Measurements from ENCODE around the gene CNTNAP4.

The CNTNAP4 gene

GRCh38 chr16:76518781-76519180 is 241.6 kb downstream of the CNTNAP4 start:
- no peaks in the 10 kb centered on the region for H3K27me3 Mint-ChIP-seq (ENCODE audit: low read depth)

GRCh38 chr16:76524356-76524755 is 247.2 kb downstream of the CNTNAP4 start:
- Mint-ChIP-seq H3K9me3 (peaks cover 2% of the 10 kb centered on the region), H3K27ac (no peak overlapping the region), H3K4me1 (ENCODE audit: low read depth) (no peaks in the 10 kb centered on the region), H3K27me3 (ENCODE audit: low read depth) (no peaks in the 10 kb centered on the region), H3K36me3 (ENCODE audit: low read depth) (no peaks in the 10 kb centered on the region), H3K4me3 (no peak overlapping the region)

More at GRCh38 chr16:76518781-76519180, 241.6 kb downstream of the CNTNAP4 start:
- peaks cover 2% of the 10 kb centered on the region for H3K9me3 Mint-ChIP-seq
- H3K36me3 Mint-ChIP-seq (ENCODE audit: low read depth) = no peaks in the 10 kb centered on the region
- no peak overlapping the region for H3K4me3 Mint-ChIP-seq
- no peak overlapping the region for H3K27ac Mint-ChIP-seq
- no peaks in the 10 kb centered on the region for H3K4me1 Mint-ChIP-seq (ENCODE audit: low read depth)

- peaks cover 2% of the 10 kb centered on the region for H3K9me3 Mint-ChIP-seq
- H3K4me3 Mint-ChIP-seq = no peak overlapping the region
- no peaks in the 10 kb centered on the region for H3K27me3 Mint-ChIP-seq (ENCODE audit: low read depth)
- H3K27ac Mint-ChIP-seq = no peak overlapping the region
- no peaks in the 10 kb centered on the region for H3K4me1 Mint-ChIP-seq (ENCODE audit: low read depth)
- no peaks in the 10 kb centered on the region for H3K36me3 Mint-ChIP-seq (ENCODE audit: low read depth)
These were observed 247.6 kb downstream of the CNTNAP4 start for GRCh38 chr16:76524769-76525168.

- Mint-ChIP-seq H3K4me1 (ENCODE audit: low read depth) (no peaks in the 10 kb centered on the region), H3K36me3 (ENCODE audit: low read depth) (no peaks in the 10 kb centered on the region), H3K27me3 (ENCODE audit: low read depth) (no peaks in the 10 kb centered on the region), H3K4me3 (no peak overlapping the region), H3K9me3 (no peaks in the 10 kb centered on the region), H3K27ac (no peak overlapping the region)
These were observed 250.0 kb downstream of the CNTNAP4 start for GRCh38 chr16:76527244-76527643.

GRCh38 chr16:76529120-76529519 is 251.9 kb downstream of the CNTNAP4 start:
- Mint-ChIP-seq H3K4me1 (ENCODE audit: low read depth) (no peaks in the 10 kb centered on the region), H3K9me3 (no peaks in the 10 kb centered on the region), H3K36me3 (ENCODE audit: low read depth) (no peaks in the 10 kb centered on the region), H3K27ac (no peak overlapping the region), H3K27me3 (ENCODE audit: low read depth) (no peaks in the 10 kb centered on the region), H3K4me3 (no peak overlapping the region)

- Mint-ChIP-seq H3K27me3 (ENCODE audit: low read depth) (no peaks in the 10 kb centered on the region), H3K9me3 (no peaks in the 10 kb centered on the region), H3K27ac (no peak overlapping the region), H3K4me3 (no peak overlapping the region), H3K4me1 (ENCODE audit: low read depth) (no peaks in the 10 kb centered on the region), H3K36me3 (ENCODE audit: low read depth) (no peaks in the 10 kb centered on the region)
These were observed 254.0 kb downstream of the CNTNAP4 start for GRCh38 chr16:76531236-76531635.

GRCh38 chr16:76532188-76532973 is 255.2 kb downstream of the CNTNAP4 start:
- Mint-ChIP-seq H3K27me3 (ENCODE audit: low read depth) (no peaks in the 10 kb centered on the region), H3K36me3 (ENCODE audit: low read depth) (no peaks in the 10 kb centered on the region), H3K9me3 (no peaks in the 10 kb centered on the region), H3K4me1 (ENCODE audit: low read depth) (no peaks in the 10 kb centered on the region), H3K4me3 (no peak overlapping the region), H3K27ac (no peak overlapping the region)

GRCh38 chr16:76539609-76540008 is 262.4 kb downstream of the CNTNAP4 start:
- Mint-ChIP-seq H3K36me3 (ENCODE audit: low read depth) (no peaks in the 10 kb centered on the region), H3K4me3 (no peak overlapping the region), H3K4me1 (ENCODE audit: low read depth) (no peaks in the 10 kb centered on the region), H3K9me3 (no peaks in the 10 kb centered on the region), H3K27ac (no peak overlapping the region), H3K27me3 (ENCODE audit: low read depth) (no peaks in the 10 kb centered on the region)

GRCh38 chr16:76541070-76541469 is 263.9 kb downstream of the CNTNAP4 start:
- H3K27me3 Mint-ChIP-seq (ENCODE audit: low read depth) = no peaks in the 10 kb centered on the region
- no peak overlapping the region for H3K27ac Mint-ChIP-seq
- H3K4me3 Mint-ChIP-seq = no peak overlapping the region
- no peaks in the 10 kb centered on the region for H3K4me1 Mint-ChIP-seq (ENCODE audit: low read depth)
- no peaks in the 10 kb centered on the region for H3K36me3 Mint-ChIP-seq (ENCODE audit: low read depth)
- H3K9me3 Mint-ChIP-seq = no peaks in the 10 kb centered on the region

- no peaks in the 10 kb centered on the region for H3K36me3 Mint-ChIP-seq (ENCODE audit: low read depth)
- H3K27me3 Mint-ChIP-seq (ENCODE audit: low read depth) = no peaks in the 10 kb centered on the region
- no peak overlapping the region for H3K27ac Mint-ChIP-seq
- H3K4me3 Mint-ChIP-seq = no peak overlapping the region
- H3K9me3 Mint-ChIP-seq = no peaks in the 10 kb centered on the region
- H3K4me1 Mint-ChIP-seq (ENCODE audit: low read depth) = no peaks in the 10 kb centered on the region
These were observed 288.3 kb downstream of the CNTNAP4 start for GRCh38 chr16:76565542-76565941.

- H3K27me3 Mint-ChIP-seq (ENCODE audit: low read depth) = no peaks in the 10 kb centered on the region
- H3K9me3 Mint-ChIP-seq = peaks cover 3% of the 10 kb centered on the region
- no peaks in the 10 kb centered on the region for H3K36me3 Mint-ChIP-seq (ENCODE audit: low read depth)
- H3K4me1 Mint-ChIP-seq (ENCODE audit: low read depth) = no peaks in the 10 kb centered on the region
- no peak overlapping the region for H3K4me3 Mint-ChIP-seq
- no peak overlapping the region for H3K27ac Mint-ChIP-seq
These were observed 294.6 kb downstream of the CNTNAP4 start for GRCh38 chr16:76571755-76572154.

- no peaks in the 10 kb centered on the region for H3K36me3 Mint-ChIP-seq (ENCODE audit: low read depth)
These were observed 296.1 kb downstream of the CNTNAP4 start for GRCh38 chr16:76573281-76573680.

GRCh38 chr16:76574651-76575050 is 297.4 kb downstream of the CNTNAP4 start:
- H3K36me3 Mint-ChIP-seq (ENCODE audit: low read depth) = no peaks in the 10 kb centered on the region
- H3K27ac Mint-ChIP-seq = no peak overlapping the region
- H3K4me3 Mint-ChIP-seq = no peak overlapping the region
- no peaks in the 10 kb centered on the region for H3K4me1 Mint-ChIP-seq (ENCODE audit: low read depth)
- peaks cover 3% of the 10 kb centered on the region for H3K9me3 Mint-ChIP-seq
- no peaks in the 10 kb centered on the region for H3K27me3 Mint-ChIP-seq (ENCODE audit: low read depth)

More at GRCh38 chr16:76573281-76573680, 296.1 kb downstream of the CNTNAP4 start:
- no peaks in the 10 kb centered on the region for H3K4me1 Mint-ChIP-seq (ENCODE audit: low read depth)
- H3K27me3 Mint-ChIP-seq (ENCODE audit: low read depth) = no peaks in the 10 kb centered on the region
- H3K27ac Mint-ChIP-seq = no peak overlapping the region
- H3K9me3 Mint-ChIP-seq = peaks cover 3% of the 10 kb centered on the region
- no peak overlapping the region for H3K4me3 Mint-ChIP-seq

- Mint-ChIP-seq H3K4me3 (no peak overlapping the region), H3K4me1 (ENCODE audit: low read depth) (no peaks in the 10 kb centered on the region), H3K36me3 (ENCODE audit: low read depth) (no peaks in the 10 kb centered on the region), H3K27me3 (ENCODE audit: low read depth) (no peaks in the 10 kb centered on the region), H3K27ac (no peak overlapping the region), H3K9me3 (no peaks in the 10 kb centered on the region)
These were observed 299.3 kb downstream of the CNTNAP4 start for GRCh38 chr16:76576526-76576925.

GRCh38 chr16:76577003-76577402 is 299.8 kb downstream of the CNTNAP4 start:
- no peaks in the 10 kb centered on the region for H3K36me3 Mint-ChIP-seq (ENCODE audit: low read depth)
- no peaks in the 10 kb centered on the region for H3K4me1 Mint-ChIP-seq (ENCODE audit: low read depth)
- no peak overlapping the region for H3K27ac Mint-ChIP-seq
- no peaks in the 10 kb centered on the region for H3K27me3 Mint-ChIP-seq (ENCODE audit: low read depth)
- no peak overlapping the region for H3K4me3 Mint-ChIP-seq
- peaks cover 4% of the 10 kb centered on the region for H3K9me3 Mint-ChIP-seq

Data from T-helper 1 cell treated with Interleukin-12 subunit alpha and Interleukin-12 subunit beta and Interleukin-4 antibody, amounts not matched to agents 30 μg/mL and 1 μg/mL, for 36 hours (primary cell).